GM21737 (cell line): ENCODE results near the gene ALG12.

Source experiments
- ATAC-seq: cut with Tn5 transposase; IDR thresholded peaks from one replicate; pipeline ENCODE4 v1.9.1; 2021; ENCODE audit warnings: mild to moderate bottlenecking, moderate library complexity; ENCODE audit not compliant: unreplicated experiment

The ALG12 gene

GRCh38 chr22:49915610-49916009 lies 2.6 kb downstream of the ALG12 start:
- ATAC-seq: no peak

GRCh38 chr22:49914256-49914655 lies 4.0 kb downstream of the ALG12 start:
- no peak for ATAC-seq

- ATAC-seq: no peak
Observed at GRCh38 chr22:49913446-49913845, 4.8 kb downstream of the ALG12 start.

GRCh38 chr22:49913026-49913425 lies 5.2 kb downstream of the ALG12 start:
- no peak for ATAC-seq

- ATAC-seq: no peak
Observed at GRCh38 chr22:49911881-49912625, 6.2 kb downstream of the ALG12 start.

- ATAC-seq: no peak
Observed at GRCh38 chr22:49910229-49911155, 7.7 kb downstream of the ALG12 start.

GRCh38 chr22:49909476-49910205 lies 8.6 kb downstream of the ALG12 start:
- no peak for ATAC-seq

- no peak for ATAC-seq
Observed at GRCh38 chr22:49907807-49908206, 10.4 kb downstream of the ALG12 start.

- ATAC-seq: no peak
Observed at GRCh38 chr22:49906799-49907290, 11.4 kb downstream of the ALG12 start.

GRCh38 chr22:49906071-49906798 lies 12.0 kb downstream of the ALG12 start:
- ATAC-seq: no peak

- no peak for ATAC-seq
Observed at GRCh38 chr22:49905465-49905864, 12.8 kb downstream of the ALG12 start.

GRCh38 chr22:49904040-49904369 lies 14.2 kb downstream of the ALG12 start:
- no peak for ATAC-seq

- ATAC-seq: no peak
Observed at GRCh38 chr22:49903322-49904039, 14.8 kb downstream of the ALG12 start.

- no peak for ATAC-seq
Observed at GRCh38 chr22:49901457-49901856, 16.8 kb downstream of the ALG12 start.

GRCh38 chr22:49900441-49901230 lies 17.6 kb downstream of the ALG12 start:
- no peak for ATAC-seq

- no peak for ATAC-seq
Observed at GRCh38 chr22:49899530-49899929, 18.7 kb downstream of the ALG12 start.

GRCh38 chr22:49897015-49897684 lies 21.1 kb downstream of the ALG12 start:
- no peak for ATAC-seq

- ATAC-seq: no peak
Observed at GRCh38 chr22:49896201-49896600, 22.0 kb downstream of the ALG12 start.
